GM23338 (cell line): Measurements from ENCODE around the gene NTRK3. TPM values are rescaled to one million over a fixed set of nuclear protein-coding genes. Genes with fewer than 3 reads are reported as not detected.

Source experiments
- ATAC-seq: fragments of 200-7000 bp; cut with Tn5 transposase; 3 replicates; pipeline ENCODE4 v1.9.1; 2020
- DNase-seq: peaks from one replicate; pipeline ENCODE4 v3.0.0-alpha.2; 2015; ENCODE audit warnings: low spot score
- H2AFZ ChIP-seq: fragments of 200-600 bp; sonication (generic); 2 replicates; pipeline ENCODE4 v1.8.0; 2016; ENCODE audit warnings: antibody characterized with exemption, mild to moderate bottlenecking, moderate library complexity
- H3F3A ChIP-seq: fragments of 200-600 bp; sonication (generic); replicated peaks from 2 replicates; pipeline ENCODE4 v1.8.0; 2017; ENCODE audit warnings: antibody characterized with exemption, mixed run types, low read depth
- H3K27ac ChIP-seq: fragments of 200-600 bp; sonication (generic); 2 replicates; pipeline ENCODE4 v1.6.1; 2016; ENCODE audit warnings: low read depth
- H3K27me3 ChIP-seq: fragments of 200-600 bp; sonication (generic); 2 replicates; pipeline ENCODE4 v1.8.0; 2016; ENCODE audit warnings: mild to moderate bottlenecking, mixed run types, moderate library complexity; ENCODE audit not compliant: insufficient read depth
- H3K36me3 ChIP-seq: fragments of 200-600 bp; sonication (generic); 2 replicates; pipeline ENCODE4 v1.8.0; 2016; ENCODE audit warnings: mild to moderate bottlenecking; ENCODE audit not compliant: insufficient read depth
- H3K4me1 ChIP-seq: fragments of 200-600 bp; sonication (generic); 2 replicates; pipeline ENCODE4 v1.8.0; 2016; ENCODE audit warnings: mild to moderate bottlenecking, moderate library complexity; ENCODE audit not compliant: insufficient read depth
- H3K4me2 ChIP-seq: fragments of 200-600 bp; sonication (generic); 2 replicates; pipeline ENCODE4 v1.7.1; 2017; ENCODE audit warnings: mixed run types
- H3K4me3 ChIP-seq: fragments of 200-600 bp; sonication (generic); 2 replicates; pipeline ENCODE4 v1.6.1; 2016; ENCODE audit warnings: mixed run types
- H3K79me2 ChIP-seq: fragments of 200-600 bp; sonication (generic); replicated peaks from 2 replicates; pipeline ENCODE4 v1.8.0; 2017; ENCODE audit warnings: mild to moderate bottlenecking; ENCODE audit not compliant: insufficient read depth
- H3K9me2 ChIP-seq: fragments of 200-600 bp; sonication (generic); 2 replicates; pipeline ENCODE4 v1.8.0; 2017; ENCODE audit not compliant: insufficient read depth
- H4K20me1 ChIP-seq: fragments of 200-600 bp; sonication (generic); replicated peaks from 2 replicates; pipeline ENCODE4 v1.8.0; 2017; ENCODE audit warnings: mild to moderate bottlenecking; ENCODE audit not compliant: insufficient read depth
- H3K27ac Mint-ChIP-seq: 2 replicates; pipeline ENCODE4 v1.8.0; 2020; ENCODE audit warnings: inconsistent platforms, mild to moderate bottlenecking, moderate library complexity, mixed read lengths
- H3K27me3 Mint-ChIP-seq: 3 replicates; pipeline ENCODE4 v1.8.0; 2022; ENCODE audit warnings: low read depth, mild to moderate bottlenecking, moderate library complexity, mixed read lengths, inconsistent platforms; ENCODE audit not compliant: insufficient read depth, poor library complexity
- H3K36me3 Mint-ChIP-seq: 3 replicates; pipeline ENCODE4 v1.8.0; 2021; ENCODE audit warnings: low read depth, mild to moderate bottlenecking, inconsistent platforms, moderate library complexity, mixed read lengths
- H3K4me1 Mint-ChIP-seq: 3 replicates; pipeline ENCODE4 v1.8.0; 2020; ENCODE audit warnings: mild to moderate bottlenecking, inconsistent platforms, mixed read lengths
- H3K4me3 Mint-ChIP-seq: 3 replicates; pipeline ENCODE4 v1.8.0; 2021; ENCODE audit warnings: moderate library complexity, mild to moderate bottlenecking, inconsistent platforms, mixed read lengths
- H3K9me3 Mint-ChIP-seq: 3 replicates; pipeline ENCODE4 v1.8.0; 2020; ENCODE audit warnings: moderate library complexity, mild to moderate bottlenecking, inconsistent platforms, mixed read lengths
- CREB1 ChIP-seq: fragments of 250-450 bp; sonication (Bioruptor Pico); IDR thresholded peaks from 2 replicates; pipeline ENCODE4 v1.5.0; 2020; ENCODE audit warnings: low read depth, mild to moderate bottlenecking, moderate library complexity
- EZH2 ChIP-seq: fragments of 200-600 bp; sonication (generic); IDR thresholded peaks from one replicate; pipeline ENCODE4 v1.8.0; 2017; ENCODE audit warnings: antibody characterized with exemption, mild to moderate bottlenecking, low read depth; ENCODE audit not compliant: unreplicated experiment
- EZH2phosphoT487 ChIP-seq: fragments of 200-600 bp; sonication (generic); IDR thresholded peaks from one replicate; pipeline ENCODE4 v1.8.1; 2018; ENCODE audit warnings: antibody characterized with exemption; ENCODE audit not compliant: unreplicated experiment
- JUNB ChIP-seq: IDR thresholded peaks from one replicate; pipeline ENCODE4 v1.6.1; 2016; ENCODE audit warnings: antibody characterized with exemption; ENCODE audit not compliant: unreplicated experiment
- NANOG ChIP-seq: IDR thresholded peaks from 2 replicates; pipeline ENCODE4 v1.6.1; 2016; ENCODE audit warnings: antibody characterized with exemption, borderline replicate concordance
- POLR2AphosphoS5 ChIP-seq: IDR thresholded peaks from 2 replicates; pipeline ENCODE4 v1.6.1; 2016; ENCODE audit warnings: antibody characterized with exemption, low read depth
- STAT1 ChIP-seq: IDR thresholded peaks from one replicate; pipeline ENCODE4 v1.6.1; 2016; ENCODE audit warnings: antibody characterized with exemption; ENCODE audit not compliant: unreplicated experiment
- ZNF114 ChIP-seq: fragments of 250-450 bp; sonication (Bioruptor Pico); IDR thresholded peaks from 2 replicates; pipeline ENCODE4 v1.5.0; 2020; ENCODE audit warnings: mild to moderate bottlenecking, moderate library complexity
- ZNF331 ChIP-seq: fragments of 250-450 bp; sonication (Bioruptor Pico); IDR thresholded peaks from 2 replicates; pipeline ENCODE4 v1.5.0; 2020; ENCODE audit warnings: low read depth, mild to moderate bottlenecking, moderate library complexity
- polyA plus RNA-seq: library from polyadenylated mRNA; unstranded; fragments of >200 nt; fragmentation: Nextera tagmentation; extraction: Ambion mirVana; gene quantifications from 2 replicates; pipeline ENCODE4 v1.2.1, GENCODE V29; 2016
- total RNA-seq: library from RNA; depleted of rRNA; stranded (reverse); fragments of >200 nt; shearing (Covaris generic); gene quantifications from 2 replicates; pipeline ENCODE4 v1.2.3, GENCODE V29; 2014
- TF ChIP-seq, protein P1 (sequence below): IDR thresholded peaks from 2 replicates; pipeline ENCODE4 v1.6.1; 2016; ENCODE audit warnings: antibody characterized with exemption
- TF ChIP-seq, protein P2 (sequence below): fragments of 250-450 bp; sonication (Bioruptor Pico); IDR thresholded peaks from 2 replicates; pipeline ENCODE4 v1.5.0; 2020; ENCODE audit warnings: mild to moderate bottlenecking, moderate library complexity
- TF ChIP-seq, protein P3 (sequence below): IDR thresholded peaks from one replicate; pipeline ENCODE4 v1.6.1; 2018; ENCODE audit warnings: antibody characterized with exemption; ENCODE audit not compliant: unreplicated experiment
- TF ChIP-seq, protein P4 (sequence below), 2 experiments: fragments of 200-600 bp in 1 of 2; sonication (generic) in 1 of 2; conservative IDR thresholded peaks; 2 replicates each; pipeline versions ENCODE4 v1.5.1 to v1.6.1; 2016 to 2017; ENCODE audit warnings: antibody characterized with exemption in 2 of 2, low read depth in 2 of 2, mild to moderate bottlenecking in 2 of 2, moderate library complexity in 1 of 2

Gene NTRK3
- total and polyA plus RNA-seq, 2 experiments from 2014 or later = 3.1 to 5.3 TPM

DNA sequence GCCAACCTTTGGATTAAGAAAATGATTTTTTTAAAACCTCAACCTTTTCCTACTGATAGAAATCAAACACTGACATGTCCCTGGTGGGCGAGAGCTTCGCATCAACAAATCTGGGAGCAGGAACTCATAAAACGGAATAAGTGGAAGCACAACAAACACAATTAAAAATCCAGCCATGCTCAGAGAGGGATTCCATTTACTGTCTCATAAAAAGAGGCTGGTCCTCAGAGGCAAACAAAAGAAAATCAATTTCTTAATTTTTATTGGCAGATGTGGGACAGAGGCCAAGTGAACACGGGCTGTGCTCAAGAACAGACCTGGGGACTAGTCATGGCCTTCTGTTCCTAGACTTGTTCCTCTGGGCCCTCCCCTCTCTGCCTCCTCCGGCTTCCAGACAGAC, 214.5 kb downstream of the NTRK3 start:
- no peak overlapping the region for H3K4me3 ChIP-seq
- no peak overlapping the region for H3K27ac ChIP-seq
- H3K4me1 ChIP-seq = peaks cover 13% of the 10 kb centered on the region
- no peak for ATAC-seq
- peaks cover 31% of the 10 kb centered on the region for H3K9me2 ChIP-seq
- H3K36me3 Mint-ChIP-seq = no peaks in the 10 kb centered on the region
- peaks cover 14% of the 10 kb centered on the region for H3K4me1 Mint-ChIP-seq
- H3F3A ChIP-seq = no peaks in the 10 kb centered on the region
- no peaks in the 10 kb centered on the region for H3K27me3 ChIP-seq
- no peak overlapping the region for H2AFZ ChIP-seq
- no peaks in the 10 kb centered on the region for H3K36me3 ChIP-seq
- H3K27ac Mint-ChIP-seq = no peak overlapping the region
- peaks cover 6% of the 10 kb centered on the region for H3K27me3 Mint-ChIP-seq
- TF ChIP-seq, protein P1, sequence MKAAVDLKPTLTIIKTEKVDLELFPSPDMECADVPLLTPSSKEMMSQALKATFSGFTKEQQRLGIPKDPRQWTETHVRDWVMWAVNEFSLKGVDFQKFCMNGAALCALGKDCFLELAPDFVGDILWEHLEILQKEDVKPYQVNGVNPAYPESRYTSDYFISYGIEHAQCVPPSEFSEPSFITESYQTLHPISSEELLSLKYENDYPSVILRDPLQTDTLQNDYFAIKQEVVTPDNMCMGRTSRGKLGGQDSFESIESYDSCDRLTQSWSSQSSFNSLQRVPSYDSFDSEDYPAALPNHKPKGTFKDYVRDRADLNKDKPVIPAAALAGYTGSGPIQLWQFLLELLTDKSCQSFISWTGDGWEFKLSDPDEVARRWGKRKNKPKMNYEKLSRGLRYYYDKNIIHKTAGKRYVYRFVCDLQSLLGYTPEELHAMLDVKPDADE = no peak
- TF ChIP-seq ZNF114 (CRISPR knock-in tag) = no peak
- no peak for TF ChIP-seq CREB1
- TF ChIP-seq EZH2phosphoT487 = no peak
- TF ChIP-seq, protein P2, sequence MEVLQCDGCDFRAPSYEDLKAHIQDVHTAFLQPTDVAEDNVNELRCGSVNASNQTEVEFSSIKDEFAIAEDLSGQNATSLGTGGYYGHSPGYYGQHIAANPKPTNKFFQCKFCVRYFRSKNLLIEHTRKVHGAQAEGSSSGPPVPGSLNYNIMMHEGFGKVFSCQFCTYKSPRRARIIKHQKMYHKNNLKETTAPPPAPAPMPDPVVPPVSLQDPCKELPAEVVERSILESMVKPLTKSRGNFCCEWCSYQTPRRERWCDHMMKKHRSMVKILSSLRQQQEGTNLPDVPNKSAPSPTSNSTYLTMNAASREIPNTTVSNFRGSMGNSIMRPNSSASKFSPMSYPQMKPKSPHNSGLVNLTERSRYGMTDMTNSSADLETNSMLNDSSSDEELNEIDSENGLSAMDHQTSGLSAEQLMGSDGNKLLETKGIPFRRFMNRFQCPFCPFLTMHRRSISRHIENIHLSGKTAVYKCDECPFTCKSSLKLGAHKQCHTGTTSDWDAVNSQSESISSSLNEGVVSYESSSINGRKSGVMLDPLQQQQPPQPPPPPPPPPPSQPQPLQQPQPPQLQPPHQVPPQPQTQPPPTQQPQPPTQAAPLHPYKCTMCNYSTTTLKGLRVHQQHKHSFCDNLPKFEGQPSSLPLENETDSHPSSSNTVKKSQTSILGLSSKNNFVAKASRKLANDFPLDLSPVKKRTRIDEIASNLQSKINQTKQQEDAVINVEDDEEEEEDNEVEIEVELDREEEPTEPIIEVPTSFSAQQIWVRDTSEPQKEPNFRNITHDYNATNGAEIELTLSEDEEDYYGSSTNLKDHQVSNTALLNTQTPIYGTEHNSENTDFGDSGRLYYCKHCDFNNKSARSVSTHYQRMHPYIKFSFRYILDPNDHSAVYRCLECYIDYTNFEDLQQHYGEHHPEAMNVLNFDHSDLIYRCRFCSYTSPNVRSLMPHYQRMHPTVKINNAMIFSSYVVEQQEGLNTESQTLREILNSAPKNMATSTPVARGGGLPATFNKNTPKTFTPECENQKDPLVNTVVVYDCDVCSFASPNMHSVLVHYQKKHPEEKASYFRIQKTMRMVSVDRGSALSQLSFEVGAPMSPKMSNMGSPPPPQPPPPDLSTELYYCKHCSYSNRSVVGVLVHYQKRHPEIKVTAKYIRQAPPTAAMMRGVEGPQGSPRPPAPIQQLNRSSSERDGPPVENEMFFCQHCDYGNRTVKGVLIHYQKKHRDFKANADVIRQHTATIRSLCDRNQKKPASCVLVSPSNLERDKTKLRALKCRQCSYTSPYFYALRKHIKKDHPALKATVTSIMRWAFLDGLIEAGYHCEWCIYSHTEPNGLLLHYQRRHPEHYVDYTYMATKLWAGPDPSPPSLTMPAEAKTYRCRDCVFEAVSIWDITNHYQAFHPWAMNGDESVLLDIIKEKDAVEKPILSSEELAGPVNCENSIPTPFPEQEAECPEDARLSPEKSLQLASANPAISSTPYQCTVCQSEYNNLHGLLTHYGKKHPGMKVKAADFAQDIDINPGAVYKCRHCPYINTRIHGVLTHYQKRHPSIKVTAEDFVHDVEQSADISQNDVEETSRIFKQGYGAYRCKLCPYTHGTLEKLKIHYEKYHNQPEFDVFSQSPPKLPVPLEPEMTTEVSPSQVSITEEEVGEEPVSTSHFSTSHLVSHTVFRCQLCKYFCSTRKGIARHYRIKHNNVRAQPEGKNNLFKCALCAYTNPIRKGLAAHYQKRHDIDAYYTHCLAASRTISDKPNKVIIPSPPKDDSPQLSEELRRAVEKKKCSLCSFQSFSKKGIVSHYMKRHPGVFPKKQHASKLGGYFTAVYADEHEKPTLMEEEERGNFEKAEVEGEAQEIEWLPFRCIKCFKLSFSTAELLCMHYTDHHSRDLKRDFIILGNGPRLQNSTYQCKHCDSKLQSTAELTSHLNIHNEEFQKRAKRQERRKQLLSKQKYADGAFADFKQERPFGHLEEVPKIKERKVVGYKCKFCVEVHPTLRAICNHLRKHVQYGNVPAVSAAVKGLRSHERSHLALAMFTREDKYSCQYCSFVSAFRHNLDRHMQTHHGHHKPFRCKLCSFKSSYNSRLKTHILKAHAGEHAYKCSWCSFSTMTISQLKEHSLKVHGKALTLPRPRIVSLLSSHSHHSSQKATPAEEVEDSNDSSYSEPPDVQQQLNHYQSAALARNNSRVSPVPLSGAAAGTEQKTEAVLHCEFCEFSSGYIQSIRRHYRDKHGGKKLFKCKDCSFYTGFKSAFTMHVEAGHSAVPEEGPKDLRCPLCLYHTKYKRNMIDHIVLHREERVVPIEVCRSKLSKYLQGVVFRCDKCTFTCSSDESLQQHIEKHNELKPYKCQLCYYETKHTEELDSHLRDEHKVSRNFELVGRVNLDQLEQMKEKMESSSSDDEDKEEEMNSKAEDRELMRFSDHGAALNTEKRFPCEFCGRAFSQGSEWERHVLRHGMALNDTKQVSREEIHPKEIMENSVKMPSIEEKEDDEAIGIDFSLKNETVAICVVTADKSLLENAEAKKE = no peak
- no peak for TF ChIP-seq NANOG
- no peak for TF ChIP-seq JUNB
- no peak for TF ChIP-seq EZH2
- TF ChIP-seq, protein P3, sequence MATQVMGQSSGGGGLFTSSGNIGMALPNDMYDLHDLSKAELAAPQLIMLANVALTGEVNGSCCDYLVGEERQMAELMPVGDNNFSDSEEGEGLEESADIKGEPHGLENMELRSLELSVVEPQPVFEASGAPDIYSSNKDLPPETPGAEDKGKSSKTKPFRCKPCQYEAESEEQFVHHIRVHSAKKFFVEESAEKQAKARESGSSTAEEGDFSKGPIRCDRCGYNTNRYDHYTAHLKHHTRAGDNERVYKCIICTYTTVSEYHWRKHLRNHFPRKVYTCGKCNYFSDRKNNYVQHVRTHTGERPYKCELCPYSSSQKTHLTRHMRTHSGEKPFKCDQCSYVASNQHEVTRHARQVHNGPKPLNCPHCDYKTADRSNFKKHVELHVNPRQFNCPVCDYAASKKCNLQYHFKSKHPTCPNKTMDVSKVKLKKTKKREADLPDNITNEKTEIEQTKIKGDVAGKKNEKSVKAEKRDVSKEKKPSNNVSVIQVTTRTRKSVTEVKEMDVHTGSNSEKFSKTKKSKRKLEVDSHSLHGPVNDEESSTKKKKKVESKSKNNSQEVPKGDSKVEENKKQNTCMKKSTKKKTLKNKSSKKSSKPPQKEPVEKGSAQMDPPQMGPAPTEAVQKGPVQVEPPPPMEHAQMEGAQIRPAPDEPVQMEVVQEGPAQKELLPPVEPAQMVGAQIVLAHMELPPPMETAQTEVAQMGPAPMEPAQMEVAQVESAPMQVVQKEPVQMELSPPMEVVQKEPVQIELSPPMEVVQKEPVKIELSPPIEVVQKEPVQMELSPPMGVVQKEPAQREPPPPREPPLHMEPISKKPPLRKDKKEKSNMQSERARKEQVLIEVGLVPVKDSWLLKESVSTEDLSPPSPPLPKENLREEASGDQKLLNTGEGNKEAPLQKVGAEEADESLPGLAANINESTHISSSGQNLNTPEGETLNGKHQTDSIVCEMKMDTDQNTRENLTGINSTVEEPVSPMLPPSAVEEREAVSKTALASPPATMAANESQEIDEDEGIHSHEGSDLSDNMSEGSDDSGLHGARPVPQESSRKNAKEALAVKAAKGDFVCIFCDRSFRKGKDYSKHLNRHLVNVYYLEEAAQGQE = no peak
- TF ChIP-seq ZNF331 (CRISPR knock-in tag) = no peak
- TF ChIP-seq, protein P4, sequence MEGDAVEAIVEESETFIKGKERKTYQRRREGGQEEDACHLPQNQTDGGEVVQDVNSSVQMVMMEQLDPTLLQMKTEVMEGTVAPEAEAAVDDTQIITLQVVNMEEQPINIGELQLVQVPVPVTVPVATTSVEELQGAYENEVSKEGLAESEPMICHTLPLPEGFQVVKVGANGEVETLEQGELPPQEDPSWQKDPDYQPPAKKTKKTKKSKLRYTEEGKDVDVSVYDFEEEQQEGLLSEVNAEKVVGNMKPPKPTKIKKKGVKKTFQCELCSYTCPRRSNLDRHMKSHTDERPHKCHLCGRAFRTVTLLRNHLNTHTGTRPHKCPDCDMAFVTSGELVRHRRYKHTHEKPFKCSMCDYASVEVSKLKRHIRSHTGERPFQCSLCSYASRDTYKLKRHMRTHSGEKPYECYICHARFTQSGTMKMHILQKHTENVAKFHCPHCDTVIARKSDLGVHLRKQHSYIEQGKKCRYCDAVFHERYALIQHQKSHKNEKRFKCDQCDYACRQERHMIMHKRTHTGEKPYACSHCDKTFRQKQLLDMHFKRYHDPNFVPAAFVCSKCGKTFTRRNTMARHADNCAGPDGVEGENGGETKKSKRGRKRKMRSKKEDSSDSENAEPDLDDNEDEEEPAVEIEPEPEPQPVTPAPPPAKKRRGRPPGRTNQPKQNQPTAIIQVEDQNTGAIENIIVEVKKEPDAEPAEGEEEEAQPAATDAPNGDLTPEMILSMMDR (conservative IDR thresholded peaks at IDR 0.05; ENCODE audit: low read depth in 2 of 2) = no peak
- no peak for TF ChIP-seq STAT1
- no peak for TF ChIP-seq POLR2AphosphoS5
- DNase-seq = no peak
- no peak overlapping the region for H3K4me2 ChIP-seq
- no peaks in the 10 kb centered on the region for H4K20me1 ChIP-seq
- H3K4me3 Mint-ChIP-seq = no peak overlapping the region
- no peaks in the 10 kb centered on the region for H3K79me2 ChIP-seq
- H3K9me3 Mint-ChIP-seq = no peaks in the 10 kb centered on the region
